ENCODE data around the gene ESX1.
"Not testable (repeated sequence)": the region's sequence is repeated elsewhere in the genome, so short reads cannot be mapped to it uniquely, and the experiment has no call there.

ESX1 gene

DNA sequence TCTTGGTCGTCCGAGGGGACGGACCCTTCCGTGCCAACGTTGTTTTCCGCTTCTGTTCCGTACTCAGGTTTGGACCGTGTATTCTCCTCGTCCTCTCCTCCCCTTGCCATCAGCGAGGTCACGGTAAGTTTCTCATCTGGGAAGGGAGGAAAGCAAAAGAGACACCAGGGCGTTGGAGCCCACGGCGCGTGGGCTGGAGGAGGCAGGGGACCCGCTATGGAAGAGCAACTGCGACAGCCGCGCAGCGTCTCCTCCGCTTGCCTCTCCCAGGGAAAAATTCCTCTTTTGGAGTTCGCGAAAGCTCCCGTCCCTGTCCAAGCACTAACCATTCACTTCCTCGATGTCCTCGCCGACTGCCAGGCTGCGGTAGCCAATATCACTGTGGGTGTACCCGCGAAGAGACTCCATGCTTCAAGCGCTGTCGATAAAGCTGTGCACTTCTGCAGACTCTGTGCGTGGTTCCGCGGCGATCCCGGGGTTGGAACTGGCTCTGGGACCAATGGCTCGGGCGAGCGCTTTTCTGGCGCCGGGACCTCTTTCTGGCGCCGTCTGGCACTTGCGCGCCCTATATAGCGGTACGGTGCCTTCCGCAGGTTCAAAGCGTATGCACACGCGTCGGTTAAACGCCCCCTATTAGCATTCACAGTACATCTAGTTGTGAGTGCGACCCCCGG is at the start of gene ESX1:
ESX1 (minus strand) TSS at position 492 of the 674 bp plus-strand sequence; CDS start at position 408, 84 bp downstream.
- DNase-seq (ENCODE audit: low spot score): no peak

DNA sequence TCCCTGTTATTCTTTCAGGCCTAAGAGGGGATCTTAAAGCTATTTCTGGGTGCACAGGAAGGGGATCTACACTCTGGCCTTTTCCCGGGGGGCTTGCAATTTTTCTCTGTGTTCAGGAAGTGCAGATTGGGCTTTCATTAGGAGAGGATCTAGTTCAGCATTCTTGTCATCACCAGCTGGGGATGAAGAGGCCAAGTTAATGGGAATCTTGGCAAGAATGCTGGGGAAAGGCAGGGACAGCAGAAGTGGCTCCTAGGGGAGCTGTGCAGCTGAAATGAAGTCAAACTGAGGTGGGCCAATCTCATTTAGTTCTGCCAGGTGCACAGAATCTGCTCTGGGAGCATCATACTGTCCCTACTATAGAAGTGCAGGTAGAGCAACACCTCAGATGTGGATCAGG is 40.9 kb upstream of the ESX1 start:
- DNase-seq (ENCODE audit: low spot score): no peak

DNA sequence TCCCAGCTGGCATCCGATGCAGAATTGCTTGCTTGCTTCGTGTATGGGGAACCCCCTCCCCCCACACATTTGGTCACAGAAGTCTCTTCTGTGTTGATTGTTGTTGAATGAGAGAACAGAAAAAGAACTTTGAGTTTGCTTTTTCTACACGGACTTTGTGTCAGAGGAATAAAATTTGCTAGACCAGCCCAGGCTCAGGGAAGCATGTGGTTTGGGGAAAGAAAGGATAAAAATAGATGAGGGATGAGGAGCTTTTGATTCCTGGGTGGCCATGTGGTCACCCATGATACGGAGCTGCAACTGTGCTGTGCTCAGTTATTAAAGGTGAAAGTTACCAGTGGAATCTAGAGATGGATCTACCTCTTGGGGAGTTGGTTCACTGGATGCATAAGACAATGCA is 34.2 kb upstream of the ESX1 start:
- no peak for DNase-seq (ENCODE audit: low spot score)

DNA sequence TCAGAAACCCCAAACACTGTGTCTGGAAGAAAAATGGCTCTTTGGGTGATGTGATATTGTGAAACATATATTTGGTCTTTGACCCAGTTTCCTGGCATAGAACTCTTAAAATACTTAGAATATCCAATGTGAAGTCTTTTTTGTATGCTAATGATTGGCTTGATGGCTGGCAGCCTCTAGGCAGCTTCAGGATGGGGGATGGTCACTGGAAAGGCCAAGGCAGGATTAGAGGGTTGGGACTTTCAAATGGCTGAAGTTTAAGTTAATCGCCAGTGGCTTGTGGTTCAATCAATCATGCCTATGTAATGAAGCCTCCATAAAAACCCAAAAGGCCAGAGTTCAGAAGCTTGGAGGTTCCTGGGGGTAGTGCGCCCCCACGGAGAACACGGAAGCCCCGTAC is 33.5 kb upstream of the ESX1 start:
- no peak for DNase-seq (ENCODE audit: low spot score)

DNA sequence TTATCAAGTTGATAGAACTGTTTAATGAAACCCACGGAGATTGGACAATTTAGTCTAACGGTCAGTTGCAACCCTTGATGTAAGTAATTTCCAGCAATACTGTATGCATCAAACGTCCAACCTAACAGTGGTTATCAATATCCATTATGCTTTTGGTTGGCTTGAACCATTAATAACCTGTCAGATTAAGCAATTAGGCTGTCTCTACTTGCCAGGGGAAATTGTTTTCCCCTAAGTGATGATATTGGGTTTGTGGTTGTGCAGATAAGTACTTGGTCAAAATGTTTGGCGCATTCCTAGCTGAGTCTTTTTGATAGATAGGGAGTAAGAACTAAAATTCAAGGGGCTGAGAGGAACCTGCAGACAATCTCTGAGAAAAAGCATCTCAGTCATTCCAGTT is 30.5 kb upstream of the ESX1 start:
- no peak for DNase-seq (ENCODE audit: low spot score)

DNA sequence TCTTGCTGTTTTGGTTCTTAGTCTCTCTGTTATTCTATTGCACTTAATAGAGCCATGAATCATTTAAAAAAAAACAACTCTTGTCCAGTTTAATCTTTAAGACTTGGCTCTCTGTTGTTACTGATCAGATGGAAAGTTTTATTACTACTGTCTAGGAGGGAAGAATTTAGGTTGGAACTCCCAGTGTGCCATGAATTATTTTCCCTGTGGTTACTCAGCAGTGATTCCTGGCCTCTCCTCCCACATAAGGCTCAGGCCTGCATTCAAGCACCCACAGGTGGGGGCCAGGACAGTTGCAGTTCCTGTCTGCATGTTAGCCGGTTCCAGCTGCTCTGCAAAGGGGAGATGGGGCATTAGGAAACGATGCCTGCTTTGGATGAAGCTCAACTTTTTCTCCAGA is 29.8 kb upstream of the ESX1 start:
- no peak for DNase-seq (ENCODE audit: low spot score)

DNA sequence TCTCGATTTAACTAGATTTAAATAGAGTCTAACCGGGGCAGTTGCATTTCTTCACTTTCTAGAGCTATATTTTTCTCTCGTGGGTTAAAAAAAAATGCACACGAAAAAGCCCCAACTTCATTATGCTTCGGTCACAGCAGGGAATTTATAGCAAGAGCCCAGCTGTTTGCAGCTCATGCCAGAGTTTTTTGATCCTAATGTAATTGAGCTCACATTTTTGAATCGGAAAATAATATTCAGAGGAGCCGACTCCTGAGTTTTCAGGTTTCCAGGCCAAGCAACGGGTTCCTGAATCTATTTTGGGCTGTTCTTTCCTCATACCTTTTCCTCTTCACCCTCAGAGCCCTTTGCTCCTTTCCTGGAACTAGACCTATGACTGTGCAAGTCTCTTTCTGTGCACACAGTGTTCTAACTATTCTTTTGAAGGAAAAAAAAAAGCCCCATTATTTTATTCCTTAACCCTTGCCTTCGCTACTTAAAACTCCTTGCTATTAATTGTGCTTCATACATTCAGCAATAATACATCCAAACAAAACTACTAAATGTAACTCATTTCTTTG is 27.5 kb upstream of the ESX1 start:
- no peak for DNase-seq (ENCODE audit: low spot score)

DNA sequence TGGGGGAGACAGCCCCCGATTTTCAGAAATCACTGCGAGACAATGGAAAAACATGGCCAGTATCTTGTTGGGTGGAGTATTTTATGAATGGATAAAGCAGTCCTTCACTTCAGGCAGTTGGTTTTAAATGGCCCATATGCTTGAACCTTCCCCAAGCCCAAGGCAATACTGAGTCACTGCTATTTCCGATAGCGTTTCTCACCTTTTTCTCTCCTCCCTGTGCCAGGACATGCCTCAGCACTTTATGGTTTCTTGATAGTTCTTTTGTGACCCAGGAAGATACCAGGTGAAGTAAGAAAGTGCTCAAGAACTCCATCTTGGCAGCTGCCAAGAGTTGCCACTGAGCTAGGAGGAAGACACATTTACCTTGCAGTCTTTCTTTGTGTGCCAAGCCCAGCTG is 26.8 kb upstream of the ESX1 start:
- DNase-seq (ENCODE audit: low spot score): no peak

DNA sequence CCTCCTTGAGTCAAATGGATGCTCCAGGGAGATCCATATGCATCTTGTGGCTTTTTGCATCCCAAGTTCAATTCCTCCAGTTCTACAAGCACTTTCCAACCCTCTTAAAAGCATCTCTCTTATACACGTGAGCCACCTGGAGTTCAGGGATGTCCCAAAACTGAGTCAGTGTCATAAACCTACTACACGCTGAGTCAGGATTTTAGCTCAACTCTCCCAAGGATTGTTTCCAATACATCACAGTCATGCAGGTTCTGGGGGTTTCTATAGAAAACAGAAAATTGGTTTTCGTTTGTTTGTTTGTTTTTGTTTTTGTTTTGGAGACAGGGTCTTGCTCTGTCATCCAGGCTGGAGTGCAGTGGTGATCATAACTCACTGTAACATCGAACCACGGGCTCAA is 25.9 kb upstream of the ESX1 start:
- DNase-seq (ENCODE audit: low spot score): no peak

DNA sequence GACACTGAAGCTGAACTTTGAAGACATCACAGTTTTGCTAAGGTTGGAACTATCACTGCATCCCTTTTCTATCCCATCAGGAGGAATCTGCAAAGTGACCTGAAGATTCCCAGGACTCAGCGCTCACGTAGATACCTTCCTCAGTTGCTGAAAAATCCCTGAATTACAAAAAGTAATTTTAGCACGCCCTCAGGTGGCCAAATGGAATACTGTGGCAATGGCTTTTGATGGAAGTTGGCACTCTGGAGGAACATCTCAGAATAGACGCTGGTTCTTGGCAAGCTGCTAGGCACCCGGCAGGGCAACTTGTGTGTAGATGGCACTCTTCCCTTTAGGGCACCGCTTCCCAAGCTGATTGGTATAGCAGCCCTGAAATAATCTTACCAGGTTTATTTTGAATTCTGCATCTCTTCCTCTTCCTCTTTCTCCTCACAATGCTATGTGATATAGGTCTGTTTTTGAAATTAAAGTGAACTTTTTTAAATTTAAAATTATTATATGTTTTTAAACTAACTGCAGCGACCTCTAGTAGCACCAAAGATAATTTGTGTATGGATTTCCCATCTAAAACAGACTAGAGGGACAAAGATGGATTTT is 16.3 kb upstream of the ESX1 start:
- DNase-seq (ENCODE audit: low spot score): peak; percentile 43

DNA sequence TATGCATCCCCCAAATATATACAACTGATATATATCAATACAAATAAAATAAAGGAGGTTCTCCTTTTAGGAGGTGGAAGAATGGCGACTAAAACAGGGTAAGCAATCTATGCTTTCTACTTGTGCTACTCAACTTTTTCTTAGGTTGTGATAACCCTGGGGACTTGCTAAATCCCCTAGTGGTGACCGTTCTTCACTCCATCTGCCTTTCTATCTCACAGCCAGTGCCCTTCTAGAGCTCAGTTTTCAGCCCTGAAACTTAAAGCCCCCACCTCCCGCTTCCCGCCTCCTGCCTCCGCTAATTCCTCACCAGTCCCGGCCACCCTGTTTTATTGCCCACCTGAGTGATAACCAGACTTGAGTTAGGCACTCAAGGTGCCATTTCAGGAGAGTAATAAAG is 15.5 kb upstream of the ESX1 start:
- DNase-seq (ENCODE audit: low spot score): no peak

DNA sequence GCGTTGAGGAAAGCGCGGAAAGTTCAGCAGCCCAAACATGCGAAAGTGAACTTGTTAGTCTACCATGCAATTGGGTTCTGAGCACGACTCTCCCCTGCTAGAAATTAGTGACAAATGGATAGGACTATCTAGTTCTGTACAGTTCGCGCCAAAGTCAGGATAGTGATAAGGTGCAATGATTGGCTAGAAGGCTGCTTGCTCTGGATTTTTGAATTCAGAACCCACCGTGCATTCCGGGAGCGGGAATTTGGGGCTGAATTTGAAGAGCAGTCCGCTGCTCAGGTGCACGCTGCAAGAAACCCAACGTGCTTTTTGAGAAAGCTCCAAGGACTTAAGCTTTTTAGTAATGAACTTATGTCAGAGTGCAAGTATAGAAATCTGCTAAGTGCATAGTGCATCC is 732 bp upstream of the ESX1 start:
- DNase-seq (ENCODE audit: low spot score): no peak

DNA sequence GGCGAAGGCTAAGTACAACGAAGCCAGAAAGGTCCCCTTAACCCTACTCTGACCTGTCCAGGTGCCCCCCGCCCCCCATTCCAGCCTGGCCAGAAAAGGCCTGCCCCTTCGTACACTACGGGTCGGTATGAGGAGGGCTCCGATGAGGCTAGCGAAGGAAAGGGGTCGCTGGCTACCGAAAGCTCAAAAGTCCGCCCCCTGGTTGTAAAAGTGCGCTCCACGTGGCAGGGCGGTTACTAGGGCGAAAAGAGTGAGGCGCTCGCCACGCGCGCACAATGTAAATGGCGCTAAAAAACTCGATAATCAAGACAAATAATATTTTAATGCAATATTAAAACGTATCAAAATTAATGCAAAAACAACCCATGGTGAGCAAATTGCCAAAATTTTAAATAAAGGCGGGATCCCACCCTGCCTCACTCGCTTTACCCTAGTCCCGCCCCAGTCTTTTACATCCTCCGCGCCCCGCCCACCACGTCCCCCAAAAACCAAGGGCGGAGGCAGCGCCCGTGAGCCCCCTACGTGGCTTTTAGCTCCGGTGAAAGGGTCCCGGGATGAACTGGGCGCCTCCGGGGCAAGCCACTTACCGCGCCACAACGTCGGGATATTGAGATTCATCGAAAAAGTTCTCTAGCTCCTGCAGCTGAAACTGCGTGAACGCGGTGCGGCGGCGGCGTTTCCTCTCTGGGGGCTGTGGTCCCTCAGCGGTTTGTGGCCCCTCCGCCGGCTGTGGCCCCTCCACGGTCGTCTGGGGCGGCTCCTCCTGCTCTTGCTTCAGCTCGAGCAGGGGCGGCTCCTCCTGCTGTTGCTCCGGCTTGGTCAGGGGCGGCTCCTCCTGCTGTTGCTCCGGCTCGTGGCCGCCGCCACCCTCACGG is 929 bp downstream of the ESX1 start:
- DNase-seq (ENCODE audit: low spot score): no peak

DNA sequence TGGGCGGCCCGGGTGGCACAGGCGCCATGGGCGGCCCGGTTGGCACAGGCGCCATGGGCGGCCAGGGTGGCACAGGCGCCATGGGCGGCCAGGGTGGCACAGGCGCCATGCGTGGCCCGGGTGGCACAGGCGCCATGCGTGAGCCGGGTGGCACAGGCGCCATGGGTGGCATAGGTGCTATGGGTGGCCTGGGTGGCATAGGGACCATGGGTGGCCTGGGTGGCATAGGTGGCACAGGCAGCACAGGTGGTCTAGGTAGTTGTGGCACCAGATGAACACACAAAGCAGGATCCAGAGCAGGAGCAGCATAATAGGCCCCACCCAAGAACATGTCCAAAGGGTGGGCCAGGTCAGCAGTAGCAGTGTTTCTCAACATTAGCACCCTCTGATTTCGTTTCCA is 4.3 kb downstream of the ESX1 start:
- DNase-seq (ENCODE audit: low spot score): no peak

DNA sequence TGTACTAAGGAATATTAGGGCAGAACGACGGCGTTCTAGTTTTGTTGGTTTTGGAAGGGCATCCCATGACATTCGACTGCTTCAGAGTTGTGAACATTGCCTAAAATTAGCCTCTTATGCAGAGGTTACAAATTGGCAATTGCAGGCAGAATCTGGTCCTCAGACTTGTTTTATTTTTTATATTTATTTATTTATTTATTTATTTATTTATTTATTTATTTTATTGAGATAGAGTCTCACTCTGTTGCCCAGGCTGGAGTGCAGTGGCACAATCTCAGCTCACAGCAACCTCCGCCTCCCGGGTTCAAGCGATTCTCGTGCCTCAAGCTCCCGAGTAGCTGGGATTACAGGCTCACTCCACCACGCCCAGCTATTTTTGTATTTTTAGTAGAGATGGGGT is 24.7 kb downstream of the ESX1 start:
- DNase-seq (ENCODE audit: low spot score): not testable (repeated sequence)

DNA sequence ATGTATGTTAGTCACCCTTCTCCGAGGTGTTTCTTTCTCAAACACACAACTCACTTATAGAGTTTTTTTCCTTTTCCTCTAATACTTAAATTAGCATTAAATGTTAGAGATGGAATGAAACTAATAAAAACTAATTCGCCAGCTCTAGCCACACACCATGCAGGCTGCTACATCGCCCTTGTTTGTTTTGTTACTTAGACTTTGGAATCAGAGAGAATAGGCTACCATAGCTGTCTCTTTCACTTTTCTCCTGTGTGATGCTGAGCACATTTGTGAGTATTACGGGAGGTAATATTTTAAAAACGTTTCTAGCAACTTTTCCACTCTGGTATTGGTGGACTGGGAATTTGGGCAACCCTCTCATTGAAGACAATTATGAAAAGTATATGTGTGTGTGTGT is 43.5 kb downstream of the ESX1 start:
- DNase-seq (ENCODE audit: low spot score): no peak

DNA sequence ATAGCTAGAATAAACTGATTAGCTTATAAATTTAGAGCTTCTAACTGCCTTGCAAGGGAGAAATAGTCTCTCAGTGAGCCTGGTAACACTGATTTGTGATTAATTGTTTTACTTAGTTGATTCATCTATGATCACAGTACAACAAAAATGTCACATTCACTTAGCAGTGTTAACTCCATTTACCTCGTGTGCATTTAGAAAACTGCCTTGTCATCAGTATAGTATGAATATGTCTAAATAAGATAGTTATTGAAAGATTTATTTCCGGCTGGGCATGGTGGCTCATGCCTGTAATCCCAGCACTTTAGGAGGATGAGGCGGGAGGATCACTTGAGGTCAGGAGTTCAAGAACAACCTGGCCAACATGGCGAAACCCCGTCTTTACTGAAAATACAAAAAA is 49.2 kb downstream of the ESX1 start:
- DNase-seq (ENCODE audit: low spot score): no peak
